HEK293T (cell line): ENCODE results near the gene GLG1.

Source experiments
- ARNT ChIP-seq: fragments of 450-650 bp; IDR thresholded peaks from 2 replicates; pipeline ENCODE4 v1.6.1; 2017; ENCODE audit warnings: mild to moderate bottlenecking
- BHLHE40 ChIP-seq: fragments of 450-650 bp; IDR thresholded peaks from 2 replicates; pipeline ENCODE4 v1.6.1; 2016; ENCODE audit warnings: mild to moderate bottlenecking, moderate library complexity, borderline replicate concordance
- CTBP1 ChIP-seq: fragments of 450-650 bp; IDR thresholded peaks from 2 replicates; pipeline ENCODE4 v1.6.1; 2016; ENCODE audit warnings: borderline replicate concordance
- ELF4 ChIP-seq: fragments of 450-650 bp; IDR thresholded peaks from 2 replicates; pipeline ENCODE4 v1.6.1; 2017; ENCODE audit warnings: antibody characterized with exemption
- FOXA1 ChIP-seq: fragments of 450-650 bp; IDR thresholded peaks from 2 replicates; pipeline ENCODE4 v1.6.1; 2016; ENCODE audit warnings: mild to moderate bottlenecking
- FOXM1 ChIP-seq: fragments of 450-650 bp; IDR thresholded peaks from 2 replicates; pipeline ENCODE4 v1.6.1; 2017; ENCODE audit warnings: mild to moderate bottlenecking, borderline replicate concordance
- HDGF ChIP-seq: fragments of 450-650 bp; IDR thresholded peaks from 2 replicates; pipeline ENCODE4 v1.6.1; 2017; ENCODE audit warnings: antibody characterized with exemption, borderline replicate concordance
- L3MBTL2 ChIP-seq: fragments of 450-650 bp; conservative IDR thresholded peaks from 2 replicates; pipeline ENCODE4 v1.6.1; 2016; ENCODE audit warnings: mild to moderate bottlenecking
- LEF1 ChIP-seq: fragments of 450-650 bp; IDR thresholded peaks from 2 replicates; pipeline ENCODE4 v1.6.1; 2017; ENCODE audit warnings: mild to moderate bottlenecking, borderline replicate concordance
- SP1 ChIP-seq: fragments of 450-650 bp; IDR thresholded peaks from 2 replicates; pipeline ENCODE4 v1.6.1; 2017
- SUZ12 ChIP-seq: fragments of 450-650 bp; IDR thresholded peaks from 2 replicates; pipeline ENCODE4 v1.6.1; 2016; ENCODE audit warnings: mild to moderate bottlenecking
- TARDBP ChIP-seq: fragments of 450-650 bp; IDR thresholded peaks from 2 replicates; pipeline ENCODE4 v1.6.1; 2016
- ZNF384 ChIP-seq: fragments of 450-650 bp; IDR thresholded peaks from 2 replicates; pipeline ENCODE4 v1.6.1; 2016

DNA sequence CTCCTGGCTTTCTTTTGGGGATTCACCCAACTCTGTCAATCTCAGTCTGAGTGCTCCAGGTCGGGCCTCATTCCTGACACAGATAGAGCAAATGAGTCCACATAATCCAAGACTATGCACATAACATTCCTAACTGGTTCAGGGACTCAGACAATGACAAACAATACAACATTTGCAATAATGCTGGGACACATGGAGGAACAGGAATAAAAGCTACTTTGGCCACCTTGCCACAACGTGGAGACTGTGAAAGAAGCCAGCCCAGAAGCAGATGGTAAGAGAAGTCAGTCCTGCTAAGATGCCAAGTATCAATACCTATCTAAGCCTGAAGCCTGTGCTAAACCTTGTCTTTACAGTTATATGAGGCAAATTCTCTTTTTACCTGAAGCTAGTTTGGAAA is 39.0 kb downstream of the GLG1 start:
- TF ChIP-seq SUZ12, result no peak
- no peak for TF ChIP-seq SP1
- no peak for TF ChIP-seq HDGF
- TF ChIP-seq FOXM1, result no peak
- no peak for TF ChIP-seq LEF1
- no peak for TF ChIP-seq ELF4
- TF ChIP-seq ARNT, result no peak
- no peak for TF ChIP-seq CTBP1
- TF ChIP-seq BHLHE40, result no peak
- TF ChIP-seq ZNF384, result no peak
- no peak for TF ChIP-seq L3MBTL2
- no peak for TF ChIP-seq FOXA1
- no peak for TF ChIP-seq TARDBP
